Measurements from ENCODE around the gene SFMBT2. TPM values are rescaled to one million over a fixed set of nuclear protein-coding genes. Genes with fewer than 3 reads are reported as not detected.

SFMBT2 gene
- total RNA-seq, 4 donors from 2014 or later, result 7.1 to 13.2 (median 9.0) TPM

GRCh38 chr10:7408291-7409044 lies 2.4 kb downstream of the SFMBT2 start:
- TF ChIP-seq CTCF (IDR thresholded peaks at IDR 0.05) (peak in 3 of 6 experiments; percentile 45 to 69 (median 59)), POLR2A (IDR thresholded peaks at IDR 0.05) (no peak)
- Histone ChIP-seq H3K4me1 (peaks cover 22 to 25% of the 10 kb centered on the region in 2 donors), H3K36me3 (no peaks in the 10 kb centered on the region), H3K27ac (peak overlapping the region in 2 of 3 donors; percentile 66 to 88), H3K27me3 (no peaks in the 10 kb centered on the region), H3K9me3 (no peaks in the 10 kb centered on the region), H3K4me3 (replicated peaks in 1 of 3) (peak overlapping the region; percentile 60 to 95 (median 61))
- peak; percentile 58 to 64 for DNase-seq
- intact Hi-C loops (cut with DNase I), result no loop called here
- WGBS, 2 donors, result 1% methylated on average over 44 to 48 of the region's 65 CpGs

GRCh38 chr10:7407368-7408290 lies 3.2 kb downstream of the SFMBT2 start:
- H3K4me3 ChIP-seq (replicated peaks in 1 of 3), result peak overlapping the region; percentile 60 to 95 (median 61)
- 6 to 10% methylated on average over 23 to 34 of the region's 77 CpGs for WGBS, 2 donors
- H3K4me1 ChIP-seq, result peaks cover 16 to 20% of the 10 kb centered on the region in 2 donors
- H3K27me3 ChIP-seq, result no peaks in the 10 kb centered on the region
- H3K27ac ChIP-seq, result peak overlapping the region; percentile 59 to 88 (median 66)
- DNase-seq, result peak; percentile 50 to 55
- intact Hi-C loops (cut with DNase I), result no loop called here
- TF ChIP-seq POLR2A (IDR thresholded peaks at IDR 0.05) (no peak), CTCF (IDR thresholded peaks at IDR 0.05) (no peak)
- H3K9me3 ChIP-seq, result no peaks in the 10 kb centered on the region
- H3K36me3 ChIP-seq, result no peaks in the 10 kb centered on the region

- Histone ChIP-seq H3K27ac (peak overlapping the region; percentile 59 to 88 (median 66)), H3K36me3 (no peaks in the 10 kb centered on the region), H3K27me3 (no peaks in the 10 kb centered on the region), H3K4me3 (replicated peaks in 1 of 3) (peak overlapping the region in 1 of 3 donors; percentile 60), H3K4me1 (peaks cover 8 to 12% of the 10 kb centered on the region in 2 donors), H3K9me3 (no peaks in the 10 kb centered on the region)
- intact Hi-C loops (cut with DNase I), result no loop called here
- peak in 1 of 2 donors; percentile 14 for DNase-seq
- 74 to 76% methylated on average over 14 of the region's 14 CpGs for WGBS, 2 donors
- TF ChIP-seq CTCF (IDR thresholded peaks at IDR 0.05), result no peak
- TF ChIP-seq POLR2A (IDR thresholded peaks at IDR 0.05), result no peak
Observed at GRCh38 chr10:7406712-7407333, 4.0 kb downstream of the SFMBT2 start.

- Histone ChIP-seq H3K27ac (peak overlapping the region in 1 of 3 donors; percentile 30), H3K27me3 (no peaks in the 10 kb centered on the region), H3K36me3 (no peaks in the 10 kb centered on the region), H3K4me1 (peaks cover 0 to 6% of the 10 kb centered on the region in 2 donors), H3K4me3 (replicated peaks in 1 of 3) (no peak overlapping the region), H3K9me3 (no peaks in the 10 kb centered on the region)
- DNase-seq, result no peak
- no peak for TF ChIP-seq POLR2A (IDR thresholded peaks at IDR 0.05)
- no peak for TF ChIP-seq CTCF (IDR thresholded peaks at IDR 0.05)
- WGBS, 2 donors, result 32 to 73% methylated on average over 4 of the region's 4 CpGs
- intact Hi-C loops (cut with DNase I), result no loop called here
Observed at GRCh38 chr10:7405637-7406036, 5.2 kb downstream of the SFMBT2 start.
